IPS DF 4.7 (cell line): ENCODE results near the gene CABP4.

ENCODE experiments used
- DNase-seq: peaks from one replicate; pipeline ENCODE4 v3.0.0-alpha.2; 2013; ENCODE audit warnings: low spot score; ENCODE audit errors: extremely low read depth

Gene CABP4

GRCh38 chr11:67435727-67436458 is 19.3 kb upstream of the CABP4 start:
- DNase-seq: no peak

- no peak for DNase-seq
Measured at GRCh38 chr11:67436459-67437081, 18.6 kb upstream of the CABP4 start.

- DNase-seq: no peak
Measured at GRCh38 chr11:67437082-67437808, 17.9 kb upstream of the CABP4 start, which contains the start of gene PTPRCAP. Gene PTPRCAP (minus strand): TSS chr11:67437682. CDS start chr11:67437619, 63 bp downstream.

GRCh38 chr11:67437809-67438157 is 17.4 kb upstream of the CABP4 start:
- no peak for DNase-seq

GRCh38 chr11:67438158-67438902 is 16.8 kb upstream of the CABP4 start:
- no peak for DNase-seq

- DNase-seq: no peak
Measured at GRCh38 chr11:67439321-67440228, 15.6 kb upstream of the CABP4 start.

- no peak for DNase-seq
Measured at GRCh38 chr11:67440229-67441097, 14.7 kb upstream of the CABP4 start.

GRCh38 chr11:67441098-67441563 is 14.0 kb upstream of the CABP4 start:
- DNase-seq: no peak

GRCh38 chr11:67441731-67442351 is 13.3 kb upstream of the CABP4 start:
- no peak for DNase-seq

GRCh38 chr11:67442504-67443404 is 12.4 kb upstream of the CABP4 start:
- DNase-seq: no peak

- DNase-seq: no peak
Measured at GRCh38 chr11:67445515-67445914, 9.6 kb upstream of the CABP4 start.

GRCh38 chr11:67448220-67448609 is 6.9 kb upstream of the CABP4 start:
- DNase-seq: no peak

GRCh38 chr11:67449116-67449844 is 5.9 kb upstream of the CABP4 start:
- DNase-seq: no peak

GRCh38 chr11:67450796-67451657 is 4.1 kb upstream of the CABP4 start:
- DNase-seq: no peak

- no peak for DNase-seq
Measured at GRCh38 chr11:67451658-67451976, 3.5 kb upstream of the CABP4 start.

- DNase-seq: no peak
Measured at GRCh38 chr11:67452141-67452952, 2.8 kb upstream of the CABP4 start, which contains the start of gene GPR152. Gene GPR152 (minus strand): TSS chr11:67452729. CDS start chr11:67452724, 5 bp downstream.
